HG02798 (cell line): Measurements from ENCODE around the gene NMT2.

ENCODE experiments used
- ATAC-seq: cut with Tn5 transposase; IDR thresholded peaks from one replicate; pipeline ENCODE4 v1.9.1; 2021; ENCODE audit warnings: mild to moderate bottlenecking; ENCODE audit not compliant: unreplicated experiment, poor library complexity

NMT2 gene

DNA sequence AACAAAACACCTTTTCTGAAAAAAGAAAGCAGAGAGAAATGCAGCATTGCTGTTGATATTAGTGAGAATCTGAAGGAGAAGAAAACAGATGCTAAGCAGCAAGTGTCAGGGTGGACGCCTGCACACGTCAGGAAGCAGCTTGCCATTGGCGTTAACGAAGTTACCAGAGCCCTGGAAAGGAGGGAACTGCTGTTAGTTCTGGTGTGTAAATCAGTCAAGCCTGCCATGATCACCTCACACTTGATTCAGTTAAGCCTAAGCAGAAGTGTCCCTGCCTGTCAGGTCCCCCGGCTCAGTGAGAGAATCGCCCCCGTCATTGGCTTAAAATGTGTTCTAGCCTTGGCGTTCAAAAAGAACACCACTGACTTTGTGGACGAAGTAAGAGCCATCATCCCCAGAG, 65.0 kb downstream of the NMT2 start:
- no peak for ATAC-seq

DNA sequence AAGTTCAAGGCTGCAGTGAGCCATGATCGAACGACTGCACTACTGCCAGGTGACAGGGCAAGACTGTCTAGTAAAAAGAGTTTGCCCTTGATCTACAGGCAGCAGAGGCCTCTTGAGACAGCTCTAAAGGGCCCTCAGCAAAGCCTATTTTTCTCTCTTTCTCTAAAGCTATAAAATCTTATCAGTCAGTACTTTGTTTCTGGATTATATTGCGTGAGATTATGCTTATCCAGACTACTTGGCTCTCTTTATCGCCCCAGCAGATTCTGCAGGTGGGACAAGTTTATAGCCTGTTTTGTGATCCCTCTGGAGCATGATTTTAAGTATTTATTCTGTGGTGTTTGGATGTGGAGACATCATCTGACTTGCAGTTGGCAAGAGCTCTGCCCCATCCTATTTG, 68.6 kb downstream of the NMT2 start:
- no peak for ATAC-seq

DNA sequence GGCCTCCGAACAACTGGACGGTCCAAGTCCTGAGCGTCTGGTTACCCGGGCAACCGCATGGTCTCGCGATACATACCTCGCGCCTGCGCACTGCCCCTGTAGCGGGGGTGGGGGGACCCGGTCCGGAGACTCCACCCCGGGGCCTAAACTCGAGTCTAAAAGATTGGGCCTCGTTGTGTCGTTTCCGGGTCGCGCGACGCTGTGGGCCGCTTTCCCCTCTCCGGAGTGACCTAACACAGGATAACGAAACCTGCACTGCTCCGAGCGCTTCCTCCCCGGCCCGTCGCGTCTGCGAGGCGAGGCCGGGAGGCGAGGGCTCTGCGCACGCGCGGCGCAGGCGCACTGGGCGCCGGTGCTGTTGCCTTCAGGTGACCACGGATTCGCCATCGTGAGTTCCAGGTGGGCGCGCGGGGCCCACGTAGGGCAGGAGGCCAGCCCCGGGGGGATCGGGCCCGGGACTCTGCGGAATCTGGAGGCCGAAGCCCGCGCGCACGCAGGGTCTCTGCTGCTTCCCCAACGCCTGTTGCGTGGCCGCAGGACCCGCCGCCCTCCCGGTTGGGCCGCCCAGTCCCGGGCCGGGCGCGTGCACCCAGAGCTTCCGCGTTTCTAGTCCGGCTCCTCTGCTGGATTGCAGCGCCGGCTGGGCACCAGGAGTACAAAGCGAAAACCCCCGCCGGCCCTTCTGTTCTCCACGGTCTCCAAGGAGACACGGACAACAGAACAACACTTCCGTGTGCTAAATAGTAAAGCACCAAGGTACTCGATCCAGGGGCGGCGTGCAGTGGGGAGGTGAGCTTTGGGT, 71.3 kb downstream of the NMT2 start, which contains the start of gene RPP38:
Gene RPP38, plus strand, starts transcription at position 345 of the 802 bp plus-strand sequence. CDS start 5,960 bp downstream, outside the sequence.
- ATAC-seq, result peak; percentile 89

DNA sequence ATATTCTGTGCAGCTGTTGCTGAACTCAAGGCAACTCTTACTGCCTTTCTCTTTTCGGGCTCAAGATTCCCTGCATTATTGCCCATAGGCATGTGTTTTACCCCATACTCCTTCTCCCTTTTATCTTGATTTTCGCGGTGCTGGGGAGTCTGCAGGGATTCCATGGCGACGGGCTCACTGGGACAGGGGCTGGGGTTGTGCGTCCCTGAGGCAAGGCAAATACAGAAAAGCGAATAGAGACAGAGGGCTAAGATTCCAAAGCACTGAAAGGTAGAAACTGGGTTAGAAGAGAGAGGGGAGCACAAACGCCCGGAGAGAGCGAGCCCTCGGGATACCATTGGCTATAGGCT, 71.9 kb downstream of the NMT2 start:
- ATAC-seq, result peak; percentile 16

DNA sequence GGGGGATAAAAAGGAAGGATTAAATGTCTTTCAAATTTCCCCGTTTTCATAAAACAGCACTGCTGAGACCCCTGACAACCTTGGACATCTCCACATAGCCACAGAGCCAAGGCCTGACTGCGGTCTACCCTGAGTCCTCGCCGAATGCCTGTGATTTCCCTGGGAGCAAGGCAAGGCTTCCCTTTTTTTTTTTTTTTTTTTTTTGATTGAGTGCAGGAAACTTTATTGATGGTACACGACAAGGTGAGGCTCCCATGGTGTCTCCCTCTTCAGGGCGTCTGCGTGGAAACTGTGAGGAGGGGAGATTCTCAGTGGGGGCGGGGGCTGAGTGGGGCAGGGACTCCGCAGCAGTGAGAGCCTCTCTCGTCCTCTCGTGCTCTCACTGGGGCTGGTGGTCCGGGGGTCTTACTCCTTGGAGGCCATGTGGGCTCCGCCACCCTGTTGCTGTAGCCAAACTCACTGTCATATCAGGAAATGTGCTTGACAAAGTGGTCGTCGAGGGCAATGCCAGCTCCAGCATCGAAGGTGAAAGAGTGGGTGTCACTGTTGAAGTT, 75.6 kb downstream of the NMT2 start:
- ATAC-seq, result no peak

DNA sequence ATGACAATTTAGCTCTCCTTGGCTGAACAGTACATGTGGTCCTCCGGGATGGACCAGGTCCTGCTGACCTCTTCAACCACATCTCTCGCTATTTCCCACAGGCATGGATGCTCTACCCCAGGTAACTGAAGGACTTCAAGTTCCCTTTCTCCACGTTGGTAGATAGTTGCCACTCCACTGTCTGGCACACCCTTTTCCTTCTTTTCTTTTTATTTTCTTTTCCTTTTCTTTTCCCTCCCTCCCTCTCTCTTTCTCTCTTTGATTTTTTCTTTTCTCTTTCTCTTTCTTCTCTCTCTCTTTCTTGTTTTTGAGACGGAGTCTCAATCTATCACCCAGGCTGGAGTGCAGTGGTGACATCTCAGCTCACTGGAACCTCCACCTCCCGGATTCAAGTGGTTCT, 77.1 kb downstream of the NMT2 start:
- no peak for ATAC-seq

DNA sequence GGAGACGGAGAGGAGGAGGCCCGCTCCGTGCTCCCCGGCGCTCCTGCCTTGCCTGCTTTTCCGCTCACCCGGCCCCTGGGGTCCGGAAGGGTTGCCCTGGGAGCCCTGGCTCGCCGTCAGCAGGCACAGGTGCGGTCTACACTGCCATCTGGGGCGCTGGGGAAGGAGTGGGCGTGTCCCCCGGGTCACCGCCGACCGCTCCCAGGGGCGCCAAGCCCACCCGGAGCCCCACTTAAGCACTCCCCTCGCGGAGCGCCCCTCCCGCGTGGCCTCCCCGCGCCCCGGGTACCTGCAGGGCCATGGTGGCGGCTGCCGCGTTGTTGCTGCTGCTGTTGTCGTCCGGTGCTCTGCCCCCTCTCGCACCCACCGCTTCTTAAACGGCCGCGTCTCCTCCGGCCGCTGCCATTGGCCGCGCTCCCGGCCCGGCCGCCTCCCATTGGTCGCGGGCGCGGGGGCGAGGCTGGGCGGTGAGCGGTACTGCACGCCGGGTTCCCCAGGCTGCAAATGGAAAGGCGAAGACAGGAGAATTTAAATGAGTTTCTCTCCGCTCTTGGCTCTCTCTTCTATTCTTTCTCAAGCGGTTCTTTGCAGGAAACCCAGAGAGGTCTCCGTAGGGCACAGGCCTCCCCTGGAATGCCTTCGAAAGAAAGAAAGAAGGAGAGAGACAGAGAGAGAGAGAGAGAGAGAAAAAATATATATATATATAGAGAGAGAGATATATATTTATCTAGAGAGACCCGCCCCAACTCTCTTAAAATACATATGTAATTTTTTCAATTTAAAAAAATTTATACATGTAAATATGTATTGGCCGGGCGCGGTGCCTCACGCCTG, 79.8 kb downstream of the NMT2 start, which contains the start of gene ACBD7:
Gene ACBD7, minus strand, starts transcription at position 349 of the 834 bp plus-strand sequence. Its CDS starts 48 bp downstream, at position 301.
- peak; percentile 99 for ATAC-seq

DNA sequence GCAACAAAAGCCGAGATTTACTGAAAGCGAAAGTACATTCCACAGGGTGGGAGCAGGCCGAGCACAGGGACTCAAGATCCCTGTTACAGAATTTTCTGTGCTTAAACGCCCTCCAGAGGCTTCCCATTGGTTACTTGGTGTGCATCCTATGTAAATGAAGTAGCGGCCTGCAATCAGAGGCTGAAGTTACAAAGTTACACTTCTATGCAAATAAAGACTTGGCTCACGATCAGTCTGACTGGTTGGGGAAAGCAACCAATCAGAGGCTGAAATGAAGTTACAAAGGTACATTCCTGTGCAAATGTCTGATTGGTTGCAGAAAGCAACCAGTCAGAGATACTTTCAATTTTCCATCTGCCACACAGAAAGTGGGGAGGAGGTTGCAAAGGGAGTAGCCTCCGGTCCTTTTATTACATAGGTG, 84.0 kb downstream of the NMT2 start:
- ATAC-seq, result no peak

DNA sequence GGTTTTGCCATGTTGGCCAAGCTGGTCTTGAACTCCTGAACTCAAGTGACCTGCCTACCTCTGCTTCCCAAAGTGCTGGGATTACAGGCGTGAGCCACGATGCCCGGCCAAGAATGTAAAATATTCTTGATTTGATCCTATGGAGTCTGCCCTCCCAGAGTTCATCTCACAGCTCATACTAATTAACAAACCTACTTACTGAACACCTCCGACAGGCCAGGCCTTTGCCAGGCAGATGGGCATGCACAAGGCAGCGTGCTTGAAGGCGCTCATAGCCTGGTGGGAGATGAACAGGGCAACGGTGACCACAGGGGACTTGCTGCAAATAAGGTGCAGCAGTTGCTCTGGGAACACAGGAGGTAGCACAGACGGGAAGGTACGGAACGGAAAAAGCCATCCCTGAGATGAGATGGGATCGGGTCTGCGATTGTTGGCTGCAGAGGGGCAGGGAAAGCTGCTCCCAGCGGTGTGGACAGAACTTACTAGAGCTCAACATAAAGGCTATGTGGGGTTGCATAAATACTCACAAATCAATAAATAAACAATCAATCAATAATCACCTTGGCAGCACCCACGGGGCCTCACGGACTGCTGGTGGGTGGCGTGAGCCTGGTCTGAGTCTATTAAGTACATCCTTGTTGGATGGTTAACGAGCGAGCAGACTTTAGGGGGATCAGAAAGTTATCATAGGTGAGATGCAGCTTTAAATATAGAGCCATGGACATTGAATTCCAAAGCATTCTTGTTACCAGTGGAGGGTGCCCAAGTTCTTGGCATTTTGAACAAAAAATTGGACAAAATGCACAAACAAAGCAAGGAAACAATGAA, 84.6 kb downstream of the NMT2 start:
- ATAC-seq, result no peak

DNA sequence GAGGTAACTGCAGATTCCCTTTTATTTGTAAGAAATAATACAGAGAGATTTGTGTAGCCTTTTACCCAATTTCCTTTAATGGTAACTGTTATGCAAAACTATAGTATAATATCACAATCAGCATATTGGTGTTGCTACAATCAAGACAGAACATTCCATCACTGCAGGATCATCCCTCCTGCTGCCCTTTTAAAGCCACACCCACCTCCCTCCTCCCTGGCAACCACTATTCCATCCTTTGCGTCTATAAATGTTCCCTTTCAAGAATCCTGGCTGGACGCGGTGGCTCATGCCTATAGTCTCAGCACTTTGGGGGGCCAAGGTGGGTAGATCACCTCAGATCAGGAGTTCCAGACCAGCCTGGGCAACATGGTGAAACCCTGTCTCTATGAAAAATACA, 93.1 kb downstream of the NMT2 start:
- no peak for ATAC-seq

DNA sequence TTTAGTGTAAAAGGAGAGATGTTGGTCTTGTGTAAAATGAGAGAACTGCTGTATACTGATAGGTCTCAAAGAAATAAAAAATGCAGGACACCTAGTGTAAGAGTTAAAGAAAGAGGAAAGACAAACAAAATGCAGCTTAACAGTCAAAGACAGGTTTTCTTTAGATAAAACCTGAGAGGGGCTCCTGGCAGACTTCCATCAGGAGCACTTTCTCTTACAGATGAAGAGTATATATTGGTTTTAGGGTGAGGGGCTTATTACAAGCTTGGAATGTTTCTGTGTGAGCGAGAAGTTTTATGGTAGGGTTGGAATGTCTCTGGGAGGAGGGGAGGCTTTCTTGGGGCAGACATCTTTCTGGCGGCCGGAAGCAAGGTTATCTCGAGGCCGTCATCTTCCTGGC, 96.1 kb downstream of the NMT2 start:
- no peak for ATAC-seq

DNA sequence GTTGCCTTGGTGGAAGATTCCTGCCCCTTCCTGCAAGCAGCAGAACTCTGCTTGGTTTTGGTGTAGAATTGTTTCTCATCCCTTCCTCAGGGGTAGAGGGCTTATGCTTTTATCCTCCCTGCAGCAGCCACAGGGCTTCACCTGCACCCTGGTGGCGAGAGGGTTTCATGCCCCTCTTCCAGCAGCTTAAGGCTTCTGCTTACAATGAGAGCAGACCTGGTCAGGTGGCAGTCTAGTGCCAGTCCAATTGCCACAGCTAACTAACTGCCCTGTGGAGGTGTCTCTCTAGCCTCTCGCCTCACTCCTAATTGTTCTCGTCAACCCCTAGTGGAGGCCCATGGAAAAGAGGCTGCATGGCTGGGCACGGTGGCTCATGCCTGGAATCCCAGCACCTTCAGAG, 99.3 kb downstream of the NMT2 start:
- no peak for ATAC-seq

DNA sequence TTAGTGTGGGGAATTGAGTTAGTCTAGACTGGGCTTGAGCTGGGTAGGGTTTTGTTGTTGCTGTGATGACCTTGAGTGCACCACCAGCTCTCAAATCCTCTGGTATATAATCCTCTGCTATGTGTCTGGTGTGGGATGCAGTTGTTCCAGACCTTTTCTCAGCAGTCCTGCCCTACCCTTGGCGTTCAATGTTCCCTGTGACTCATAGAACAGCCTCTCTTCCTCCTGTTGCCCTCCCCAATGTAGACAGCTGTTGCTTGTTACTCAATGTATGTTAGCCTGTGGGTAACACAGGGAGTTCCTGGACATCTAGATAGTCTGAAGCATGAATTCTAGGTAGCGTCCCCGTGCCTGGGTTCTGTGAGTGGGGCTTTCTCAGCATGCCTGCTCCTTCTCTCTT, 99.7 kb downstream of the NMT2 start:
- ATAC-seq, result no peak

DNA sequence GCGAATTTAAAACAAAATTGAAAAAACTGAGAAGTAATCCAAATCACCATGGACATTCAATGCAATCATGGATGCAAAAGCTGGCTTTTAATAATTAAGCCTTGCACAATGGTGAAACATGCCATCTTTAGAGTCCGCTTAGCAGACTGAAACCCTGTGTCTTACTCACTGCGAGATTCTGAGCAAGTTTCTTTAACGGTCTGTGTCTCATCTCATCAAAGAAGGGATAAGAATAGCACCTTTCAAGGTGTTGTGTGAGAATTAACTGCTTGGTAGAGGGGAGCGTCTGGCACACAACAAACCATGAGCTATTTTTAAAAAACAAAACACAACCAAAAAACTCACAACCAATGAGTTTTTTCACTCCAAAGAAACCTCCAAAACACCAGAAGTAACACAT, 101.3 kb downstream of the NMT2 start:
- ATAC-seq, result peak; percentile 75

DNA sequence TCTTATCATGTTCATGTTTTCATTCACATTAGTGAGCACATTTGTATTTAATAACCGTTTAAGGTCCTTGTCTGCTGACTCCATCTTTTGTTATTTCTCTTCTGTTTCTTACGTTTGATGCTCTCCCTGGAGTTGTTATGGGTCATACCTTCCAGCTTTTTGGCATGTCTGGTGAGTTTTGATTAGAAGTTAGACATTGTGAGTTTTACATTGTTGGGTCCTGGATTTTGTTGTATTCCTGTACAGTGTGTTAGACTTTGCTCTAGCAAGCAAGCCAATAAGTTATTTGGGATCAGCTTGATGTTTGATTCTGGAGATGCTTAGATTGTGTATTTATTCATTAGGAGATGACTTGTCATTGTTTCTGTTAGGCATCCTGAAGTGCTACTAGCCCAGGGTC, 107.9 kb downstream of the NMT2 start:
- no peak for ATAC-seq

DNA sequence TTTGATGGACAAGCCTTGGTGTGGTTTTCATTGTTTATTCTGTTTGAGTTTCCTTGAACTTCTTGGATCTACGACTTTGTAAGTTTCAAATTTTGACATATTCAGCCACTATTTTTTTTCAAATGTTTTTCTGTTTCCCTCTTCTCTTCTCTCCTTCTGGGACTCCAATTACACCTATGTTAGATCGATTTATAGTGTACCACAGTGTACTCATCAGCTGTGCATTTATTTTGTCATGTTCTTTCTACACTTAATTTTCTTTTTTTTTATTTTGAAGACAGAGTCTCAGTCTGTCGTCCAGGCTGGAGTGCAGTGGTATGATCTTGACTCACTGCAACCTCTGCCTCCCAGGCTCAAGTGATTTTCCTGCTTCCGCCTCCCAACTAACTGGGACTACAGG, 108.6 kb downstream of the NMT2 start:
- ATAC-seq, result no peak

DNA sequence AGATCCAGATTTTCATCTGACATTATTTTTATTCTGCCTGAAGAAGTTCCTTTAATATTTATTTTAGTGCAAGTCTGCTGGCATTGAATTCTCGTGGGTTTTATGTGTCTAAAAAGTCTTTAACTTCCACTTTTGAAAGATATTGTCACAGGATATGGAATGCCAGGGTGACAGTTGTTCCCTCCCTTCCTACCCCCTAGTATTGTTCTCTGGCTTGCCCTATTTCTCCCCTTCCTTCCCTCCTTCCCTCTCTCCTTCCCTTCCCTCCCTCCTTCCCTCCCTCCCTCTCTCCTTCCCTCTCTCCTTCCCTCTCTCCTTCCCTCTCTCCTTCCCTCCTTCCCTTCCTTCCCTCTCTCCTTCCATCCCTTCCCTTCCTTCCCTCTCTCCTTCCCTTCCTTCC, 109.8 kb downstream of the NMT2 start:
- no peak for ATAC-seq
